Occipital lobe (tissue), 2 donors: Measurements from ENCODE around the gene CCDC88C. TPM values are rescaled to one million over a fixed set of nuclear protein-coding genes. Genes with fewer than 3 reads are reported as not detected.

Source experiments
- DNase-seq: peaks from one replicate; lab custom pipeline; 2025; lab: John Stamatoyannopoulos, UW
- total RNA-seq: library from RNA; depleted of rRNA; stranded (reverse); fragments of >200 nt; gene quantifications from one replicate; pipeline ENCODE4 v1.2.3, GENCODE V29; 2014

CCDC88C gene
- total RNA-seq, 1 donor from 2014 or later, result 14.3 TPM

- DNase-seq, result no peak
Measured at GRCh38 chr14:91399868-91400640, 17.6 kb downstream of the CCDC88C start.

- DNase-seq, result no peak
Measured at GRCh38 chr14:91398707-91399106, 18.9 kb downstream of the CCDC88C start.

- no peak for DNase-seq
Measured at GRCh38 chr14:91397965-91398591, 19.5 kb downstream of the CCDC88C start.

- DNase-seq, result no peak
Measured at GRCh38 chr14:91396959-91397815, 20.4 kb downstream of the CCDC88C start.

GRCh38 chr14:91396013-91396660, 21.5 kb downstream of the CCDC88C start:
- no peak for DNase-seq

- DNase-seq, result no peak
Measured at GRCh38 chr14:91395466-91395865, 22.2 kb downstream of the CCDC88C start.

- DNase-seq, result no peak
Measured at GRCh38 chr14:91394105-91395081, 23.2 kb downstream of the CCDC88C start.

- DNase-seq, result no peak
Measured at GRCh38 chr14:91392623-91393303, 24.9 kb downstream of the CCDC88C start.

- DNase-seq, result no peak
Measured at GRCh38 chr14:91390165-91390778, 27.3 kb downstream of the CCDC88C start.

- DNase-seq, result no peak
Measured at GRCh38 chr14:91389150-91389549, 28.5 kb downstream of the CCDC88C start.

- DNase-seq, result peak; percentile 9
Measured at GRCh38 chr14:91388551-91388975, 29.1 kb downstream of the CCDC88C start.

- no peak for DNase-seq
Measured at GRCh38 chr14:91387951-91388381, 29.7 kb downstream of the CCDC88C start.

- DNase-seq, result no peak
Measured at GRCh38 chr14:91387169-91387835, 30.3 kb downstream of the CCDC88C start.

- DNase-seq, result no peak
Measured at GRCh38 chr14:91385697-91386096, 31.9 kb downstream of the CCDC88C start.

GRCh38 chr14:91385224-91385623, 32.4 kb downstream of the CCDC88C start:
- DNase-seq, result no peak

GRCh38 chr14:91383439-91383838, 34.2 kb downstream of the CCDC88C start:
- no peak for DNase-seq

GRCh38 chr14:91381801-91382670, 35.6 kb downstream of the CCDC88C start:
- DNase-seq, result no peak
